ENCODE results near the gene PCP4.

PCP4 gene

DNA sequence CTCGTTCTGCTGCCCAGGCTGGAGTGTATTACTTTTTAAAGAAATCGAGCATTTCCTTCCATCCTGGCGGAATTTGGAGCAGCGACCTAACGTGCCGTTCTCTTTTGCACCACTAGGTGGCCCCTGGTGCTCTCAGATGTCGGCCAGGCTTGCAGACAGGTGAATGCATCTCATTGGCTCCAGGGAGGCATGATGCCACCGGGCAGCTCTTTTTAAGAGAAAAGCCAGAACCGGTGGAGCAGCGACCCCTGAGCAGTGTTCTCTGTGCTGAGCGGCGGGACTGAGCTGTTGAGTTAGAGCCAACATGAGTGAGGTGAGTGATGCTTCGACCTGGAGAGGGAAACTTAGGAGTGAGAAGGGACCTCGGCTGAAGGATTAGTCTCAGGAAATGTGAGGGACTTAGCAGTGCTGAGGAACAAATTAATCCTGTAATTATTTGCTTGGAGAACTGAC is at the start of gene PCP4:
TSS of gene PCP4 (plus strand) at position 241 of the 453 bp plus-strand sequence. CDS start at position 305, 64 bp downstream.
- DNase-seq = peak in 1 of 2 experiments; percentile 20

DNA sequence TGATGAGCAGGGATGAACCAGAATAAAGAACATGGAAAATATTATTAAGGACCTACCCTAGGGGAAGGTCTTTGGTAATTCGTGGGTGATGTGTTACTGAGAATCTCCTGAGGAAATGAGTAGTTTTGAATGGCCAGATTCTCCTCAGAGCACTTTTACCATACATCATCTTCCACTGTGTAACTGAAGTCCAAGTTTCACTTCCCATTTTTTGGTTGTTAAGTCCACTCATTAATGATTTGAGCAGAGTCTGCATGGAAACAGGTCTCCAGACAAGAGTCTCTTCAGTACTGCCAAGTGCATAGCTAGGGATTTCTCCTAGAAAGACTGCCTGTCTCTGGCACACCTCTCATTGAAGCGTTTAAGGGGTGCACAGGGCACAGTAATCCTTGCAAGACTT is 48.7 kb upstream of the PCP4 start:
- no peak for DNase-seq

DNA sequence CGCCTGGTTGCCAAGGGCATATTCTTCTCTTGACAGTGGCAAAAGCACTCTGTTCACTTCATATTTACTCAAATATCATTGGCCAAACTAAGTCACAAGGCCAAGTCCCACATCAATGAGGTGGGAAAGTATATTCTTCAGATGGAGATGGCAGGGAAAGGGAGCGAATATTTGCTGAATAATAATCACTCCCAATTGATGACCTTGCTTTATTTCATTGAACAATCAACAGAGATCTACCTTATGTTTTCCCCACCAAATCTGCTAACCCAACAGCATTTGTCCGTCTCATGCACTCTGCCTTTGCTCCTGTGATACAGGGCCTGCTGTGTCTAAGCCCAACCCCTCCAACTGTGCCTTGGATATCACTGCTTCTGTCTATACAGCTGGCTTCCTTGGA is 45.2 kb upstream of the PCP4 start:
- DNase-seq = no peak

DNA sequence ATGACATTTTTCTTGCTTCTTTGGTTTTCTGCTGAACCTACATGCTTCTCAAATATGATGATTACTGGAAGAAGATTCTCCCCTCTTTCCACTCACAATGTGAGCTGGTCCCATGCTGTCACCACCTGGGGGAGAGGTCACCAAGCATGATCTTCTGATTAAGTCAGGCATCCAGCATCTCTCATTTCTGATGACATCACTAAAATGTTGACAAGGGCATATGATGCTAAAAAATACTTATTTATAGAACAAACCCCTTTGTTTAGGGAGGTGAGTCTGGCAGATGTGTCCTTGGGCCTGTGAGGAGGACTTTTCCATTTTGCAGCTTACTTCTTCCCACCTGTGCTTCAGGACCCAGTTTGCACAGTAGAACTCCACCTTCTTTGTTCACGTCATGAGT is 42.0 kb upstream of the PCP4 start:
- DNase-seq = no peak

DNA sequence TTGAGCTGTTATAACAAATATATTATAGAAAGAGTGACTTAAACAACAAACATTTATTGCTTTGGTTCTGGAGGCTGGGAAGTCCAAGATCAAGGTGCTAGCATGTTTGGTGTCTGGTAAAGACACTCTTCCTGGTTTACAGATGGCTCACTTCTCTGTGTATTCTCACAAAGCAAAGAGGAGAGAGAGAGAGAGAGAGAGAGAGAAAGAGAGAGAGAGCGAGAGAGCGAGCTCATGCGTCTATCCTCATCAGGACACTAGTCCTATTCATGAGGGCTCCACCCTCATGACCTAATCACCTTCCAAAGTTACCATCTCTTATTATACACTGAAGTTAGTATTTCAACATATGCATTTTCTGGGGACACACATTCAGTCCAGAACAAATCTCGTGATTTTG is 32.7 kb upstream of the PCP4 start:
- no peak for DNase-seq

DNA sequence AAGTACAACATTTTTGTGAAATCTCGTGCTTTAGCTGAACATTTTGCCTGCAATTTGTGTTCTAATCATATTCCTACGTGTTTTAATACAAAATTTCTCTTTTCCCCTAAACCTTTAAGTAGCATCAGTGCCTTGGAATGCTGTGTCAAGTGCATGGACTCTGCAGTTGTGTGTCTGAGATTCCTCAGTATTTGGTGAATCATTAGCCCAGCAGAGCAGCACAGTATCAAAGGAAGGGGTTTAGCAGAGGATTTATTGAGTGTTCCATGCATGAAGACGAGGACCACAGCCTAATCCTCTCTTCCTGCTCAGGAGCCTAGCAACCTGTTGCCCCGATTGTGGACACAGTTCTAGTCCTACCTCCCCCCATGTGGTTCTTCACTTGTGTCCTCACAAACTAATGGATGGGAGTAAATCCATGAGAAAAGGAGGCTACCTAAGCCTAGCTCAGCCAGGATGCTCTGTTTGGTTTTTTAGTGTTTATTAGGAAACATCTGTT is 29.3 kb upstream of the PCP4 start:
- no peak for DNase-seq

DNA sequence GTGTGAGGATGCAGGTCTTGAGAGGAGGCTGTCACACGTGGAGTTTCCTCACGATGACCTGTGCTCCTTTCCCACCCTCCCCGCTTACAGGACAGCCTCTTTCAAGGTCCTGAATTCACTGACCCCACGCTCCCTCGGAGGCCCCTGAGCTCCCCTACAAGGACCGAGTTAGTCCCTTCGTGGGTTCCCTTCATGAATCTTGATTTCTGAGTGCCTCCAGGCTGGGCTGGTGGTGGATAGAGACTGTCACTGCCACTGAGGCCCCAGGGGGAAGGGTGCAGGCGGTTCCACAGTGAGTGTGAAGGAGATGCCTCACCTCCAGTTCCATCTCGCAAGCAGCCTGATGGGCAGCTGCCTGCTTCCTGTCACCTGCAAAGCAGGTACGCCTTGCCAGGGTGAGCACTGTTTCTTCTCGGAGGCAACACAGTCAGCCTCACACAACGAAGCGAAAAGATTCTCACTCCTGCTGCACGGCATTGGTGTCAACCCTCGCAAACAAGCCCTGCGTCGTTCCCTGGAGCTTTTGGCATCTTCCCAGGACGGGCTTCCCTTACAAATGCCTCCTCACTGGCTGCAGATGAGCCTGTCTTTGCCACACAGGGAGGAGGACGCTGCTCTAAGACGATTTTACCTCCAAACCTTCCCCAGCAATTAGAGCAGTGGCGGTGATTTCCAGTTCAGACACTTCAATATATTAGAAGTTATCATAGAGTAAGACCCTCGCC is 26.7 kb upstream of the PCP4 start:
- DNase-seq = no peak

DNA sequence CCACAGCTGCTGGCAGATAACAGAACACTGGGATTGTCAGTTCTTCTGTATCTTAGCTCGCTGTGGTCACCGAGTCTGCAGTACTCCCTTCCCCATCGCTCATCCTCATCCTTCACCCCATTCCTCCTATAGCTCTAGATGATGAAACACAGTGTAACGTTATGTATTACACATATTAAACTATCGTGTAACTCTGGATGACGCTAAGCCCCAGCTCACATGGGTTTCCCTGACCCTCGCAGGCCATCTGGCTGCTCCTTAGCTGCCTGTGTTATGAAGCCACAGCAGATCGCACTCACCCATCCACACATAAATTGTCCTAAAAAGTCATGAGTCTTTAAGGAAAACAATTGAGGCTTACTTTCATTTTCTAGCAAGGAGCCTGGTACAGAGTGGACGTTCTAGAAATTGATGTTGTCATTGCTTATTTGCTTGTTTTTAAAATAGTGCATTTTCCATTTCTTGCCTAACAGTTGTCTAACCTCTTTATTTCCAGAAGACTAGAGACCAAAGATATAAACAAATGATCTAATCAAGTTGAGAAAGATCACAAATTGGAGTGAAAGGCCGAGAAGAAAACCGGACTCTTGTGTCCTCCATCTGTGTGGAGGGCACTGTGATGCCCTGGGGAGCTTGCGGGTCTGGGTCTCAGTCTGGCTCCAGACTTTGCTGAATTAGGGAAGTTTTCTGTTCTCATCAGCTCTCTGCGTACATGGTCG is 24.3 kb upstream of the PCP4 start:
- DNase-seq = no peak

DNA sequence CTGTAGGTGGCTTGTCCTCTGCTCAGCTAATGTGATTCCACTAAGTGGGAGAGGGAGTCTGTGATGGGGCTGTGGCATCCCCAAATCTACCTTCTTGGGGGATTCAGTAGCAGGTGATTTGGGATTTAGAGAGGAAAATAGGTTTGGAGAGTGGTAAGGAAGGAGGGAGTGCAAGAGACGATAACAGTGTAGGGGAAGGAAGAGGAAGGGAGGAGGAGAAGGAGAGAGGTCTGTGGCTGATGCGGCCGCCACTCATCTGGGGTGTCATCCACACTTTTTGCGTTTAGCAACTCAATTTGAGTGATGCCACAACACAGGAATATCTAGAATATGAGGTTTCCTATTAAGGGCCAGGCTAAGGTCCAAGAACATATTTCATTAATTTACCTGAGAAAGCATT is 23.8 kb upstream of the PCP4 start:
- no peak for DNase-seq

DNA sequence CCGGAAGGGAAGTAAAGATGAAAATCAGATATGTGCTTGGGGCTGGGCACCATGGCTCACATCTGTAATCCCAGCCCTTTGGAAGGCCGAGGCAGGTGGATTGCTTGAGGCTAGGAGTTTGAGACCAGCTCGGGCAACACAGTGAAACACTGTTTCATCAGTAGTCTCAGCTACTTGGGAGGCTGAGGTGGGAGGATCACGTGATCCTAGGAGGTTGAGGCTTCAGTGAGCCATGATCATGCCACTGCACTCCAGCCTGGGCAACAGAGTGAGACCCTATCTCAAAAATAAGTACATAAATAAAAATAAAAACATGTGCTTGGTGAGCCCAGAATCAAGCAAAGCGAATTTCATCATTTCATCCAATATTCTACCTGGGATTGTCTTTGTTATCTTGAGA is 23.3 kb upstream of the PCP4 start:
- no peak for DNase-seq

DNA sequence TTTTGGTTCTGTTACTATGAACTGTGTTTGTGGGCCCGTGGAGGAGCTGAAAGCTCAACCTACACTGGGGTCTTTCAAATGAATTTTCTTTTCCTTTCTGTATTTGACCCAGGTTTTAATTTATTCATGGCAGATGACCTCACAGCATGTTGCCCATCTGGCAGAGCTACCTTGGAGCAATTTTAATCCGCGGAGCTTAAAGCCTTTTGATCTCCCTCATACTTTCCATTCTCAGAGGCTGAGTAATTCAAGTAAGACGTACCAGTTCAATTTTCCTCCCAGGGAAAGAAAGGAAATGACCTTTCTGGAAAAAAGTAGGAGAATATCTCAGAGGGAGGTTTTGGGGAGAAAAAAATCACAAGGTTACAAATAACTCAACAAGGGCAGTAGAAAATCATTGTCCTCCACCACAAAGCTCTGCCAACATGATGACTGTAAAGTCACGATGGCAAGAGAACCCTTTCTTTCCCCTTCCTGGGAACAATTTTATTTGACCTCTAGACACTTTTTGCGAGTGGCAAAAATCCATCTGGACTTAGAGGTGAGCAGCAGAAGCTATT is 21.6 kb upstream of the PCP4 start:
- DNase-seq = no peak

DNA sequence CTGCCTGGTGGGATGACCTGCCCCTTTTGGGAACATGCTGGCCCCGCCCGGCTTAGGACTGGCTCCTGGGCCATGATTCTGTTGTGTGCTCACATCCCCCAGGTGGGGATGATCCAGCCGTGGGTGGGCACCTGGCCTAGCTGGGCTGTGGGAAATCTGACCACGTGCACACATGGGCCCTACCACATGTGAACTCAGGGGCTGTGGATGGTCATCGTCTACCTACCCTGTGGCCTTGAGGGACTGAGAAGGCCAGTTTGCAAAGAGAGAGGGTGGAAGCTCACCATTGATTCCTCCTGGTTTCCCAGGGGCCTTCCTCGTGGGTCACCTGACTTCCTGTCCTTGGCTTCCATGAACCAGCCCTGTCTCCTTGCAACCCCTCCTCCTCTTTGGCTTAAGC is 19.4 kb upstream of the PCP4 start:
- DNase-seq = no peak

DNA sequence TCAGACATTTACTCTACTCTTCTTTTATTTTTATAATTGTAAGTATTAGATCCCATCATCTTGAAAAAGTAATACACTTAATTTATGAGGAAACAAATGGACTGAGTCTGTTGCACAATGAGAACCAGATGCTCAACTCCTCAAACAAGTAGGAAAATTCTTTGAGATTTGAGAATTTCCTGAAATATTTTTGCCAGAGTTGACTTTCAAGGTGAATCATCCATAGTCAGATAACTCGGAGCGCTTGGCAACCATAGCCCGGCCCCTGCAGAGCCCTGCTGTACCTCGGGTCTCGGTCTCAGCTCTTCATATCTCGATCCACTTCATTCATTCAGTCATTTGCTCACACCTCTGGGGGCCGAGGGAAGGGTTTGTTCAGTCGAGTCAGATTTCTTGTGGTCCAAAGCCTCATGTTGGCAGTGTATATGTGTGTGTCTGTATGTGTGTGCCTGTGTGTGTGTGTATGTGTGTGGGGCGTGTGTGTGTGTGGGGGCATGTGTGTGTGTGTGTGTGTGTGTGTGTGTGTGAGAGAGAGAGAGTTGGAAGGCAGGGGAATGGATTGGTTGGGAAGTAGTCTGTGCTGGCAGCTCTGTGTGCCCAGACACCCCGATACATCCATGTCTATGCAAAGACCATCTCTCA is 18.1 kb upstream of the PCP4 start:
- no peak for DNase-seq

DNA sequence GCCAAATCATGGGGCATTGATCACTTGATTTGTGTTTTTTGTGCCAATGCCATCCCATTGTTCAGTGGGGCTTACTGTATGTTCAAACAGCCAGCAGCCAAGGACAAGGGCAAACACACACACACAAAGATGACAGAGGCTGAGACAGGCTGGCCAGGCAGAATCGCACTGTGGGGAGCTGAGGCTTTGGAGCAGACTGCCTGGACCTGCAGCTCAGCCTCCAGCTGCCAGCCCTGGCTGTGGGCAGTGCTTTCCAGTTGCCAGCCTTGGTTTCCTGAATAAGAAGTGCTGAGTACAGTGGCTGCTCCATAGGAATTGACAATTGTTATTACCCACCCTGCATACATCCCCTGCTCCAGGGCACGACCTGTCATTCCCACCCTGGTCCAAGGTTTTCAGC is 16.9 kb upstream of the PCP4 start:
- no peak for DNase-seq

DNA sequence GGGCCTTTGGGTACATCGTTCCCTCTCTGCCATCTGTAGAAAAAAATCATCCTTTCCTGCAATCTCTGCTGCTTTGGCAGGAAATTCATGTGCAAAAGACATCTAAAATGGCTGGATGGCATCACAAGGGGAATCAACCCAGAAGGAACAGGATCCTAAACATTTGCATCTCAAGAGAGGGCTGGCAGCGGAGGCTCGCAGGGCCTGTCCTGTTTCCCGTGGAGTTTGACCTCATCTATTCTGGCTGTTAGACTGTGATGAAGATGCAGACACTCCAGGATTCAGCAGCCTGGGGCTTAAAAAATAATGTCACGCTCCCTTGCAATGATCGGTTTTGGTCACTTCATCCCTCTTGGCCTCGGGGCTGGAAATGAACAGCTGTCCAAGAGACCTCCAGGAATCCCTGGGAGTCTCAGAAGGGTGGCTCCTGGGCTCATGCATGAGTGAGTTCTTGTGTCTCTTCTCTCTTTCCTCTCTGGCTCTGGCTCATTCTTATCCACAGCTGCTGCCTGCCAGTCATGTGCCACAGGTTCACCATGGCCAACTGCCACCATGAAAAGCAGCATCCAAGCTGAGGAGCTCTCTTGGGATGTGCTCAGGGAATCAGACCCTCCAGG is 16.1 kb upstream of the PCP4 start:
- DNase-seq = no peak

DNA sequence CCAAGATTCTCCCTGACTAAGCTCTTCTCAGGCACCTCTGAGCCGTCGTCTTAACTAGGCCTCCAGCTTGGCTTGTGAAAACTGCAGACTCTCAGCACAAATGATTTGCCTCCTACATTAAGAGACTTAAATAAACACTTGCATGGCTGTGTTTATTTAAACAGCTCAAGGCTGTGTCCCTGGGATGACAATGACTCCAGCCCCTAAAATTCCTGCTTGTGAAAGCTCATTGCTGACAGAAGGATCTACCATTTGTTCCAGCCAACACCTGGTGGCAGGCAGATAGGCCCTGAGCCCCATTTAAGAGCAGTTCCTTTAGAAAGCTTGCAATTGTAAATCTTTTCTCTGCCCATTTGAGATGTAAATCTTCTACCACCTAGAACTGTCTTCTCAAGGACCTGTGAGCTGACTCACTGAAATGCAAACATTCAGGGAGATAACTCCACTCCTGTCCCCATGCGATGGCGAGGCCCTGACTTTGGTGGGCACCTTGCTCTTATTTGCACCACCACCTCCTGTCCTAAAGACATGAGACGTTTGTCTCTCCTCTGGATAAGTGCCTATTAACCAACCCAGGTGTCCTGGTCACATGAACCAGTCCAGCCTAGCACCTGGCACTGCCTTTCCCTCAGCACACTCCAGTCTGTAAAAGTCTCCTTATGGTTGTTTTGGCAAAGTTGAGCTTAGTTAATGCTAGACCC is 15.1 kb upstream of the PCP4 start:
- DNase-seq = no peak

DNA sequence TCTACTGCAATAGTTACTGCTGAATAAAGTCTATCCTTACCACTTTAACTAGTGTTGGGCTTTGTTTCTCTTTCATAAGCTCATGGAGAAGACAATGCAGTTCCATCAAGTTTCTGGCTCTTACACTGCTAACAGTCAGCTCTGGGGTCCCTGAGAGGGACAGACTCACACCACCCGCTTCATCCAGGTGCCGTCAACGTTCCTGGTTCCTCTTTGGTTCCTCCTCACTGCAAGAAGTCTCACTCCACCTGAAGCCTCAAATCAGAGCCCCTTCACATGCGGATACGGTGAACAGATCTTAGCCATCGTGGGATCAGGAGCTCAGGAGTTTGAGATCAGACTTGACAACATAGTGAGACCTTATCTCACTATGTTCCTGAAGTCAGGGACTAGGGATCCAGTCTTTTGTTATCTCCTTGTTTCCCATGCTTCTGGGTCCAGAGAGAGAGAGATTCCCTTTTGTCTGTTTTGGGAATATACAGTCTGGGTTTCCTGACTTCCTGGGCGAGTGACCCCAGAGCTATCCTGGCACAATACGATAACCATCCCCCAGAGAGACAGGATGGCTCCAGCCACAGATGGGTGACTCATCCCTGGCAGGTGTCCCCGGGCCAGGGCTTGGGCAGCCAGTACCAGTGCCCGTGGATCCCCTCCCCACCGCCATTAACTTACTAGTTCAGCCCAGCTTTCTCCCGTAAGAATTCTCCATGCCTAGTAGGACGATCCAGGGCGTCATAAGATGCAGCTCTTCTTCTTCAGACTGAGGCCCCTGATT is 14.3 kb upstream of the PCP4 start:
- no peak for DNase-seq

DNA sequence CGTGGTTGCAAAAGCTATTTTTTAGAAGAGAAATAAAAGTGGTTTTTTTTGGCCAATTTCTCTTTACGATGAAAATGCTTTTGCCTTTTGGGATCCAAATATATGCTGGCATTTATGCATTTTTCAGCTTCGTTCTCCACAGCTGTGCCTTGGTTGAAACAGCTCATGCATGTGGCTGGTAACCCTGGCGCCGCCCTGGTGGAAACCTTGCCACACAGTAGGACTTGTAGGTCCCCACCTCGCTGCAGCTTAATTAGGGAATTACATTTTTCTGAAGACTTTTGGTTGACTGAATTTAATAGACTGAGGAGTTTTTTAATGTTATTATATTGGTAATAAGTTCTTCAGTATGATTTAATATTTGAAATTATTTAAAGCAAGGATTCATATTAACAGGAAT is 12.7 kb upstream of the PCP4 start:
- no peak for DNase-seq

DNA sequence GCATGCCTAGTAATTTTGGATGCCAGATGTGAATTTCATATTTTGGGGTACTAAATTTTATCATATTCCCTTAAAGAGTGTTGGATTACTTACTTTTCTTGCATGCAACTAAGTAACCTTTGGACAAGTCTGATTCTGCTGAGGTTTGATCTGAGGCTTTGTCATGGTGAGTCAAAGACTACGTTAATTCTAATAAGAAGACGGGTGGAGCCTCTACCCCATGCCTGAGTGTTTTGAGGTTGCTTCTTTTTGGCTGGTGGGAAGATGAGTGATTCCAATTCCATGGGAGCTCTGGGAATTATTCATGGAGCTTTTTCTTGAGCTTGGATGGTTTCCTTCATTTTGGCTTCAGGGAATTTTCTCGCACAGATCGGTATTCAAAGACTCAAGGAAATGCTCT is 11.6 kb upstream of the PCP4 start:
- no peak for DNase-seq

DNA sequence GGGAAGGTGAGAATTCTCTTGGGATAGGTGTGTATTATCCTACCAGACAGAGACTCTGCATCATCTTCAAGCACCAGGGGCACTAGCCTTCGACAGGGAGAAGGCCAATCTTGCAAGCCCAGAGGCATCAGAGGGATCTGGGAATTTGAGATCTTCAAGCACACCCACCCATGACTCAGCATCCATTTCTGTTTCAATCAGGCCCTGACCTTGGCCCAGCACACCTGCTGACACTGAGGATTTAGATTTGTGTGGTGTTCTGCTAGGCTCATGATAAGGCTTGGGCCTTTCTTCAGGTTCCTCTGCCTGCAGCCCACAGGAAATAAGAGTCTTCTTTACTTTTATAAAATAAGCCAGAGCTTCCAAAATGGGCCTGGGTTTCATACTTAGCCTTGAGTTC is 6.6 kb upstream of the PCP4 start:
- DNase-seq = no peak

DNA sequence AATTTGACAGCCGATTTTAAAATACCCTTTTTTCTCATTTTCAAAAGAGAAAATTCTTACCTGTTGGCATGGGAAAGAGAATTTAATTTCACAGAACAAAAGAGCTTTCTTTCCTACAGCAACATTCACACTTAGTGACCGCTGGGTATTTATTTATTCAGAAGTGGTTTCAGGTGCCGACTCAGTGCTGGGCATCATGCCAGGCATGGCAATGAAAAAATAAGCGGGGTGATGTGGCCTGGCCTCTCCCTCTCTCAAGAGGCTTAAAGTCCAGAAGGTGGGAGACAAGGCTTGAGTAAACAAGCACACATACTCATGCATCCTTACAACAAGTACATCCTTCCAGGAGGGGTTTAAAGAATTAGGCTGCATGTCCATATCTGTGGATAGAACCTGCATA is 4.1 kb upstream of the PCP4 start:
- no peak for DNase-seq

DNA sequence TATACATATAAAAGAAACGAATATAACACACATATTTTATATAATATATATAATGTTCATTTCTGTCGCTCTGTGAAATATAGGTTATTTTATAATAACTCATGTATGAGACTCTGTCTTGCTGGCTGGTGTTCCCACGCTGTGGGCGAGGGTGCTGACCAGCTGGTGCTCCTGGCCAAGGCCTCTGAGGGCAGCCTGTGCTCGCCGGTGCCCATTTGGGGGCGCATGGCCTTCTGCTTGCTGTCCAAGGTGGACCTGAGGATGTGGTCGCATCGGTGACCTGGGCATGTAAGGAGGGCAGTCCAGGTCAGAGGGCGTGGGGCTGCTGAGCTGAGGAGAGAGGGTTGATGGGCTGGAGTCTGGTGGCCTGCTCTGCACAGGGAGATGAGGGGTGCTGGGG is 1.1 kb upstream of the PCP4 start:
- no peak for DNase-seq
